Transverse colon (tissue), 4 donors: ENCODE results near the gene COMP. TPM values are rescaled to one million over a fixed set of nuclear protein-coding genes. Genes with fewer than 3 reads are reported as not detected.
"Not testable (repeated sequence)": the region's sequence is repeated elsewhere in the genome, so short reads cannot be mapped to it uniquely, and the experiment has no call there.

Source experiments
- DNase-seq: peaks from one replicate; pipeline ENCODE4 v3.0.0-alpha.2; 2019
- H3K27ac ChIP-seq, 4 donors: fragments of 200-600 bp; sonication (generic); 2 replicates each; pipeline ENCODE4 v1.5.1; 2016 to 2018; ENCODE audit warnings: inconsistent platforms in 4 of 4
- H3K27me3 ChIP-seq: fragments of 200-600 bp; sonication (generic); 2 replicates; pipeline ENCODE4 v1.5.1; 2017; ENCODE audit warnings: inconsistent platforms
- H3K36me3 ChIP-seq, 4 donors: fragments of 200-600 bp; sonication (generic); 2 replicates each; pipeline ENCODE4 v1.5.1; 2017 to 2019; ENCODE audit warnings: inconsistent platforms in 4 of 4
- H3K4me1 ChIP-seq, 4 donors: fragments of 200-600 bp; sonication (generic); 2 replicates each; pipeline ENCODE4 v1.5.1; 2017 to 2020; ENCODE audit warnings: inconsistent platforms in 4 of 4
- H3K4me3 ChIP-seq, 4 donors: fragments of 200-600 bp; sonication (generic); 1 replicate in 1 of 4; 2 replicates in 3 of 4; pipeline versions ENCODE4 v1.5.1 to v1.6.1; 2017 to 2019; ENCODE audit warnings: inconsistent platforms in 4 of 4
- H3K9me3 ChIP-seq, 2 donors: fragments of 200-600 bp; sonication (generic); 2 replicates each; pipeline ENCODE4 v1.5.1; 2017 to 2019; ENCODE audit warnings: inconsistent platforms in 2 of 2
- CTCF ChIP-seq, 5 experiments: fragments of 200-600 bp in 3 of 5; fragments of 450-650 bp in 2 of 5; sonication (generic) in 3 of 5; IDR thresholded peaks; 1 replicate in 2 of 5; 2 replicates in 3 of 5; pipeline ENCODE4 v1.5.1; 2016 to 2017; ENCODE audit warnings: antibody characterized with exemption in 5 of 5, inconsistent platforms in 3 of 5, mild to moderate bottlenecking in 2 of 5, moderate library complexity in 1 of 5
- EP300 ChIP-seq: sonication (generic); formaldehyde crosslinking; IDR thresholded peaks from one replicate; pipeline ENCODE4 v1.6.1; 2017; ENCODE audit warnings: antibody characterized with exemption, low read depth
- POLR2A ChIP-seq: fragments of 450-650 bp; IDR thresholded peaks from one replicate; pipeline ENCODE4 v1.6.1; 2016; ENCODE audit warnings: antibody characterized with exemption, mild to moderate bottlenecking, moderate library complexity
- POLR2AphosphoS5 ChIP-seq, 3 donors: sonication (generic); formaldehyde crosslinking; IDR thresholded peaks; one replicate each; pipeline ENCODE4 v1.6.1; 2016; ENCODE audit warnings: antibody characterized with exemption in 3 of 3
- WGBS, 2 donors: methylation state at CpG; one replicate each; pipeline ENCODE4 v1.1.5; 2018; ENCODE audit warnings: low coverage in 1 of 2; 5-methylcytosine and 5-hydroxymethylcytosine counted together
- in situ Hi-C, 4 donors: fragments of 200-750 bp; cut with MboI; loops; one replicate each; pipeline versions ENCODE4 v1.15.0 to v1.15.1; 2017; ENCODE audit warnings: low sequenced_read_pairs in 3 of 4, low pct_ligation_motif_present in 1 of 4, low pct_unique_long_range_greater_than_20kb in 1 of 4
- intact Hi-C: fragments of 100-400 bp; cut with DNase I; formaldehyde crosslinking; loops from one replicate; pipeline ENCODE4 v1.15.1; 2023; ENCODE audit warnings: low total_unique reads
- total RNA-seq, 4 donors: library from RNA; depleted of rRNA; stranded (reverse); fragments of >200 nt; gene quantifications; one replicate each; pipeline ENCODE4 v1.1.0, GENCODE V29; 2016

COMP gene
- total RNA-seq, 4 donors from 2014 or later, result 0.32 to 0.55 TPM; not detected in 2

GRCh38 chr19:18831524-18832305 lies 40.6 kb upstream of the COMP start, which contains the start of gene UPF1:
UPF1 (plus strand) TSS chr19:18831959; CDS start chr19:18832210, 251 bp downstream.
- in situ Hi-C loops, result loop anchor here in 3 of 4 donors (25.0 kb wide), 2 partner anchors 244 to 369 kb away; partner anchors contain the start of gene REX1BD (in 2 of the 3)
- H3K4me1 ChIP-seq, result peaks cover 7 to 45% (median 38%) of the 10 kb centered on the region in 4 donors

DNA sequence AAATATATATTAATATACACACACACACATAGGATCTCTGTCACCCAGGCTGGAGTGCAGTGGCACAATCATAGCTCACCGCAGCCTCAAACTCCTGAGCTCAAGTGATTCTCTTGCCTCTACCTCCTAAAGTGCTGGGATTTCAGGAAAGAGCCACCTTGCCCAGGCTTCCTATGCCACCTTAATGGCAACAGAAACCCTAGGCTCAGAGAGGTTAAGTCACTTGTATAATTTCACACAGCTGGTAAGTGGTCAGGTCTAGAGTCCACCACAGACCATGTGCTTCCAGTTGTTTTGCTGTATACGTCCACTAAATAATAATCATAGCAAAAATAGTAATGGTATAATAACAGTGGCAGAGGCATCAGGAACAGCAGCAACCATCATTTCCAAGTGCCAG lies 39.4 kb upstream of the COMP start:
- peaks cover 7 to 33% (median 26%) of the 10 kb centered on the region in 4 donors for H3K4me1 ChIP-seq
- no peak overlapping the region for H3K27ac ChIP-seq
- no peaks in the 10 kb centered on the region for H3K9me3 ChIP-seq
- peaks cover 4% of the 10 kb centered on the region for H3K27me3 ChIP-seq
- in situ Hi-C loops (loop anchor here in 3 of 4 donors (25.0 kb wide), 2 partner anchors 243 to 368 kb away; partner anchors contain the start of gene REX1BD (in 2 of the 3)), intact Hi-C loops (no loop called here)
- 85 to 100% methylated on average over 1 to 2 of the region's 2 CpGs for WGBS, 2 donors
- no peak for DNase-seq
- H3K36me3 ChIP-seq, result no peaks in the 10 kb centered on the region
- H3K4me3 ChIP-seq, result no peak overlapping the region
- TF ChIP-seq EP300 (no peak), CTCF (IDR thresholded peaks at IDR 0.05) (no peak), POLR2AphosphoS5 (IDR thresholded peaks at IDR 0.05) (no peak), POLR2A (no peak)

More at GRCh38 chr19:18831524-18832305, 40.6 kb upstream of the COMP start, which contains the start of gene UPF1:
- Histone ChIP-seq H3K27me3 (peaks cover 4% of the 10 kb centered on the region), H3K27ac (peak within 1 kb of the TSS; percentile 93 to 97 (median 94)), H3K9me3 (no peaks in the 10 kb centered on the region), H3K4me3 (peak within 1 kb of the TSS; percentile 83 to 94 (median 94)), H3K36me3 (no peaks in the 10 kb centered on the region)
- peak; percentile 96 for DNase-seq
- intact Hi-C loops, result no loop called here
- TF ChIP-seq POLR2AphosphoS5 (IDR thresholded peaks at IDR 0.05), result peak; percentile 24 to 86 (median 86)
- no peak for TF ChIP-seq EP300
- TF ChIP-seq POLR2A, result peak; percentile 18
- peak in 1 of 5 experiments; percentile 8 for TF ChIP-seq CTCF (IDR thresholded peaks at IDR 0.05)
- WGBS, 2 donors, result 1% methylated on average over 36 of the region's 96 CpGs; no CpG with 5 or more reads in 1 of the 2 donors

- intact Hi-C loops, result no loop called here
- Histone ChIP-seq H3K36me3 (no peaks in the 10 kb centered on the region), H3K4me1 (peaks cover 0 to 16% (median 9%) of the 10 kb centered on the region in 4 donors), H3K27ac (no peak overlapping the region), H3K9me3 (no peaks in the 10 kb centered on the region), H3K27me3 (peaks cover 4% of the 10 kb centered on the region), H3K4me3 (no peak overlapping the region)
- TF ChIP-seq CTCF (IDR thresholded peaks at IDR 0.05) (no peak), POLR2A (no peak), POLR2AphosphoS5 (IDR thresholded peaks at IDR 0.05) (no peak), EP300 (no peak)
- WGBS, 2 donors, result 42 to 56% methylated on average over 3 to 6 of the region's 6 CpGs
- in situ Hi-C loops, result loop anchor here in 3 of 4 donors (25.0 kb wide), 2 partner anchors 241 to 366 kb away; partner anchors contain the start of gene REX1BD (in 2 of the 3)
- DNase-seq, result no peak
Measured at GRCh38 chr19:18828786-18829185, 37.7 kb upstream of the COMP start.

GRCh38 chr19:18817574-18817973 lies 26.5 kb upstream of the COMP start:
- Histone ChIP-seq H3K4me1 (no peaks in the 10 kb centered on the region), H3K36me3 (no peaks in the 10 kb centered on the region), H3K27ac (no peak overlapping the region), H3K4me3 (no peak overlapping the region), H3K9me3 (no peaks in the 10 kb centered on the region), H3K27me3 (no peaks in the 10 kb centered on the region)
- in situ Hi-C loops, result loop anchor here in 1 of 4 donors (25.0 kb wide), 1 partner anchor 205 kb away; the partner anchor contains the start of genes CRLF1 and TMEM59L
- no peak for DNase-seq
- TF ChIP-seq EP300 (no peak), POLR2A (no peak), CTCF (IDR thresholded peaks at IDR 0.05) (no peak), POLR2AphosphoS5 (IDR thresholded peaks at IDR 0.05) (no peak)
- intact Hi-C loops, result no loop called here
- WGBS, 2 donors, result 74% methylated on average over 9 of the region's 9 CpGs; no CpG with 5 or more reads in 1 of the 2 donors

DNA sequence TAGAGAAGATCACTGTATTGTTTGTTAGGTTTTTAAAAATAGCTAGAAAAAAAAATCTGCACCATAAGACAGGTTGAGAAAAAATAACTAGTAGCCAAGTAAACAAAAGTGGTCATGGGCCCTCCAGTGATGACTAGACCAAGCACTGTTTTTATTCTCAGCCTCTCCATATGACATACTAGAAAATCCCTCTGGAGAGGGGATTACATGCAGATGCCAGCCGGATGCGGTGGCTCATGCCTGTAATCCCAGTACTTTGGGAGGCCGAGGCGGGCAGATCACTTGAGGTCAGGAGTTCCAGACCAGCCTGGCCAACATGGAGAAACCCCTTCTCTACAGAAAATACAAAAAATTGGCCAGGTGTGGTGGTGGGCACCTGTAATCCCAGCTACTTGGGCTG lies 25.5 kb upstream of the COMP start:
- H3K36me3 ChIP-seq, H3K9me3 ChIP-seq, H3K4me1 ChIP-seq, H3K27ac ChIP-seq, H3K27me3 ChIP-seq, intact Hi-C loops, DNase-seq, H3K4me3 ChIP-seq: not testable (repeated sequence)
- 77 to 81% methylated on average over 4 of the region's 4 CpGs for WGBS, 2 donors
- in situ Hi-C loops, result loop anchor here in 1 of 4 donors (25.0 kb wide), 1 partner anchor 204 kb away; the partner anchor contains the start of genes CRLF1 and TMEM59L
